GM21447 (cell line): Measurements from ENCODE around the gene SPTA1.

Source experiments
- ATAC-seq: cut with Tn5 transposase; IDR thresholded peaks from one replicate; pipeline ENCODE4 v1.9.1; 2021; ENCODE audit not compliant: unreplicated experiment

Gene SPTA1

GRCh38 chr1:158577561-158577960 is 109.0 kb downstream of the SPTA1 start:
- no peak for ATAC-seq

DNA sequence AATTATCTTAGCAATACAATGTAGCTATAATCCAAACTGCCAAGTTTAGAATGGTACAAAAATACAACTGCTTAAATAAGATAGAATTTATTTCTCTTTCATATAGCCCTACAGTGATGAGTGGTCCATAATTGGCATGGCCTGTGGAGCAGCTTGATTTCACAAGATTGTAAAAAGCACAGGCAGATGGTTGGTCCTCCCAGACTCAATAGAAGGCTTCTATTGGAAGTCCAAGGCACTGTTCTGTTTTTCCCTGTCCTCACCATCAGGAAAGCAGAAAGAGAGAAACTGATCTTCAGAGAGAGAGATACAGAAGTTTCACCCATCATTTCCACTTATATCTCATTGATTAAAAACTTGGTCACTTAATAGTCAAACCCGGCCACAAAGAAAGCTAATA is 114.3 kb downstream of the SPTA1 start:
- no peak for ATAC-seq

GRCh38 chr1:158570480-158570879 is 116.0 kb downstream of the SPTA1 start, which contains the start of gene OR6P1:
Gene OR6P1 (minus strand): TSS chr1:158570580. CDS start chr1:158563604, 6,976 bp downstream.
- no peak for ATAC-seq

GRCh38 chr1:158564608-158565007 is 121.9 kb downstream of the SPTA1 start:
- no peak for ATAC-seq

DNA sequence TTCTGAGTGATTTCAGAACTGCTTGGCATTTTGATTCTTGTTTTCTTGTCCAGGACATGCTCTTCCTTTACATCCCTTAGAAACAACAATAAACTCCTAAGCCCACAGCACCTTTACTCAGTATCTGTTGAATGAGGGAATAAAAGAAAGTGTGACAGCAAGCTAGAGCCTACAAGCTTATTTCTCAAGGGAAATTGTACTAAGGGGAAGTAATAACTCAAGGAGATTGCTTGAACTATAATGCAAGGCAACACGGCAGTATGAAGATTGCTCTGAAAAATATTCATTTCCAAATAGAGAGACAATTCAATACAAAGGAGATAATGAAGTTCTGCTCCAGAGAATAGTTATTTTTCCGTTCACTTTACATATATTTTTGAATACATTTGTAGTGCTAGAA is 122.7 kb downstream of the SPTA1 start:
- no peak for ATAC-seq
